ENCODE results near the gene RMND5A.

Gene RMND5A

DNA sequence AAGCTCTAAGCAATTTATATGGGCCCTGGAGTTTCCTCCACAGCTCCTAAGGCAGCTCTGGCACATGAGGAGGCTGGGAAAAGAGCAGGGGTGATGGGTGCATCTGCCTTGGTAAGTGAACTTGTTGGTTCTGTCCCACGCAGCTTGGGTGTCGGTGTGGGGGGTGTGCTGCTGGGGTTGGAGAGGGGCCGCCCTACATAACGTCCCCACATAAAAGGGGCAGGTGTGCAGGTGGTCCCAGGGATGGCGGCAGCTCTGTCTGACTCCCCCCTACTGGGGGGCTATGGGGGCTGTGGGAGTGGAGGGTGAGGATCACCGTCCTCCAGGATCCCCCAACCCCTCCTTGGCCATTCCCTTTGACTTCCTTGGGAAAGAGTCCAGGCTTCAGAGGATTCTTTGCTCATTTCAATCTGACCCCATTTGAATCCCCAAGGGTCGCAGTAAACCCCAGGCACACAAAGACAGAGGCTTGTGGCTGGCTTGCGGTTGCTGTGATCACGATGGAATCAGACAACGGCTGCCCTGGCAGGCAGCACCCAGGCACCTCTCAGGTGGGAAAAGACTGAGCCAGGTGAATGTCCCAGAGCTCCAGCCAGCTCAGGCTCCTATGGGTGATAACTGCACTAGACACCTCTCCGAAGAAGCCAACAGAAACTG, 105.1 kb downstream of the RMND5A start:
- Histone ChIP-seq H2AFZ (ENCODE audit: low read depth, low read length, severe bottlenecking) (no peak overlapping the region), H3F3A (ENCODE audit: insufficient read depth) (no peaks in the 10 kb centered on the region), H3K79me2 (ENCODE audit: insufficient read depth, low read length) (no peaks in the 10 kb centered on the region), H3K9me3 (ENCODE audit: insufficient read depth, low read length) (no peaks in the 10 kb centered on the region), H3K9ac (ENCODE audit: low read length) (no peak overlapping the region), H3K4me2 (ENCODE audit: low read depth, low read length, poor library complexity, severe bottlenecking) (no peak overlapping the region), H3K9me2 (replicated peaks; ENCODE audit: insufficient read depth, low read length) (no peaks in the 10 kb centered on the region), H3K27me3 (ENCODE audit: low read length) (no peaks in the 10 kb centered on the region), H3K27ac (ENCODE audit: low read depth, low read length) (no peak overlapping the region), H3K36me3 (ENCODE audit: low read length) (no peaks in the 10 kb centered on the region), H4K20me1 (ENCODE audit: low read depth, low read length) (no peaks in the 10 kb centered on the region), H3K4me3 (ENCODE audit: insufficient read depth, low read length, poor library complexity, severe bottlenecking) (no peak overlapping the region)
- TF ChIP-seq EZH2phosphoT487 (conservative IDR thresholded peaks at IDR 0.05; ENCODE audit: low read length) = no peak
- no peak for TF ChIP-seq CTCF (IDR thresholded peaks at IDR 0.05; ENCODE audit: insufficient read depth, low read length, poor library complexity, severe bottlenecking)

- no peaks in the 10 kb centered on the region for H3K79me2 ChIP-seq (ENCODE audit: insufficient read depth, low read length)
- no peaks in the 10 kb centered on the region for H3F3A ChIP-seq (ENCODE audit: insufficient read depth)
- H3K9ac ChIP-seq (ENCODE audit: low read length) = no peak overlapping the region
- TF ChIP-seq EZH2phosphoT487 (conservative IDR thresholded peaks at IDR 0.05; ENCODE audit: low read length) (no peak), CTCF (IDR thresholded peaks at IDR 0.05; ENCODE audit: insufficient read depth, low read length, poor library complexity, severe bottlenecking) (no peak)
- no peak overlapping the region for H3K4me3 ChIP-seq (ENCODE audit: insufficient read depth, low read length, poor library complexity, severe bottlenecking)
- no peak overlapping the region for H2AFZ ChIP-seq (ENCODE audit: low read depth, low read length, severe bottlenecking)
- H3K27me3 ChIP-seq (ENCODE audit: low read length) = no peaks in the 10 kb centered on the region
- no peak overlapping the region for H3K4me2 ChIP-seq (ENCODE audit: low read depth, low read length, poor library complexity, severe bottlenecking)
- H3K36me3 ChIP-seq (ENCODE audit: low read length) = no peaks in the 10 kb centered on the region
- no peaks in the 10 kb centered on the region for H3K9me3 ChIP-seq (ENCODE audit: insufficient read depth, low read length)
- no peak overlapping the region for H3K27ac ChIP-seq (ENCODE audit: low read depth, low read length)
- no peaks in the 10 kb centered on the region for H4K20me1 ChIP-seq (ENCODE audit: low read depth, low read length)
- H3K9me2 ChIP-seq (replicated peaks; ENCODE audit: insufficient read depth, low read length) = no peaks in the 10 kb centered on the region
Observed at GRCh38 chr2:86825693-86826381, 105.7 kb downstream of the RMND5A start.

DNA sequence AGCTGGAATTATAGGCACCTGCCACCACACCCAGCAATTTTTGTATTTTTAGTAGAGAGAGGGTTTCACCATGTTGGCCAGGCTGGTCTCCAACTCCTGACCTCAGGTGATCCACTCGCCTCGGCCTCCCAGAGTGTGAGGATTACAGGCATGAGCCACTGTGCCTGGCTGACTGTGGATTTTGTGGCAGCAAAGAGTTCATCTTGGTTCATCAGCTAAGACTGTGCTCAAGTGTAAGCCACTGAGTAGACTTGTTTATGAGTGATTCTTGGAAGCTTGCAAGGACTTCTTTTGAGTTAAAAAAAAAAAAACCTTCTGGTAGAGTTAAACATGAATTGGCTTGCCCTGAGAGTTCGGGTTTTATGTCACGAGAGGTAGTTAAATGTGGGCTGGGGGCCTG, 106.9 kb downstream of the RMND5A start:
- no peak overlapping the region for H3K27ac ChIP-seq (ENCODE audit: low read depth, low read length)
- H3K4me2 ChIP-seq (ENCODE audit: low read depth, low read length, poor library complexity, severe bottlenecking) = no peak overlapping the region
- H3K9me3 ChIP-seq (ENCODE audit: insufficient read depth, low read length) = no peaks in the 10 kb centered on the region
- H3K9me2 ChIP-seq (replicated peaks; ENCODE audit: insufficient read depth, low read length) = no peaks in the 10 kb centered on the region
- H3K36me3 ChIP-seq (ENCODE audit: low read length) = no peaks in the 10 kb centered on the region
- no peak overlapping the region for H2AFZ ChIP-seq (ENCODE audit: low read depth, low read length, severe bottlenecking)
- no peaks in the 10 kb centered on the region for H3F3A ChIP-seq (ENCODE audit: insufficient read depth)
- no peak overlapping the region for H3K9ac ChIP-seq (ENCODE audit: low read length)
- H4K20me1 ChIP-seq (ENCODE audit: low read depth, low read length) = no peaks in the 10 kb centered on the region
- H3K79me2 ChIP-seq (ENCODE audit: insufficient read depth, low read length) = no peaks in the 10 kb centered on the region
- TF ChIP-seq CTCF (IDR thresholded peaks at IDR 0.05; ENCODE audit: insufficient read depth, low read length, poor library complexity, severe bottlenecking) (no peak), EZH2phosphoT487 (conservative IDR thresholded peaks at IDR 0.05; ENCODE audit: low read length) (no peak)
- H3K4me3 ChIP-seq (ENCODE audit: insufficient read depth, low read length, poor library complexity, severe bottlenecking) = no peak overlapping the region
- H3K27me3 ChIP-seq (ENCODE audit: low read length) = no peaks in the 10 kb centered on the region

Data from SU-DHL-6 (cell line).